Transverse colon (tissue), 4 donors: ENCODE data around the gene C1orf50.

ENCODE experiments used
- POLR2A ChIP-seq: fragments of 450-650 bp; IDR thresholded peaks from one replicate; pipeline ENCODE4 v1.6.1; 2016; ENCODE audit warnings: antibody characterized with exemption, mild to moderate bottlenecking, moderate library complexity
- POLR2AphosphoS5 ChIP-seq, 3 donors: sonication (generic); formaldehyde crosslinking; IDR thresholded peaks; one replicate each; pipeline ENCODE4 v1.6.1; 2016; ENCODE audit warnings: antibody characterized with exemption in 3 of 3
- TF ChIP-seq, protein P1 (sequence below), 5 experiments: fragments of 200-600 bp in 3 of 5; fragments of 450-650 bp in 2 of 5; sonication (generic) in 3 of 5; IDR thresholded peaks; 1 replicate in 2 of 5; 2 replicates in 3 of 5; pipeline ENCODE4 v1.5.1; 2016 to 2017; ENCODE audit warnings: antibody characterized with exemption in 5 of 5, inconsistent platforms in 3 of 5, mild to moderate bottlenecking in 2 of 5, moderate library complexity in 1 of 5

GRCh38 chr1:42753070-42753469 is 14.0 kb upstream of the C1orf50 start:
- TF ChIP-seq POLR2A = no peak
- TF ChIP-seq, protein P1, sequence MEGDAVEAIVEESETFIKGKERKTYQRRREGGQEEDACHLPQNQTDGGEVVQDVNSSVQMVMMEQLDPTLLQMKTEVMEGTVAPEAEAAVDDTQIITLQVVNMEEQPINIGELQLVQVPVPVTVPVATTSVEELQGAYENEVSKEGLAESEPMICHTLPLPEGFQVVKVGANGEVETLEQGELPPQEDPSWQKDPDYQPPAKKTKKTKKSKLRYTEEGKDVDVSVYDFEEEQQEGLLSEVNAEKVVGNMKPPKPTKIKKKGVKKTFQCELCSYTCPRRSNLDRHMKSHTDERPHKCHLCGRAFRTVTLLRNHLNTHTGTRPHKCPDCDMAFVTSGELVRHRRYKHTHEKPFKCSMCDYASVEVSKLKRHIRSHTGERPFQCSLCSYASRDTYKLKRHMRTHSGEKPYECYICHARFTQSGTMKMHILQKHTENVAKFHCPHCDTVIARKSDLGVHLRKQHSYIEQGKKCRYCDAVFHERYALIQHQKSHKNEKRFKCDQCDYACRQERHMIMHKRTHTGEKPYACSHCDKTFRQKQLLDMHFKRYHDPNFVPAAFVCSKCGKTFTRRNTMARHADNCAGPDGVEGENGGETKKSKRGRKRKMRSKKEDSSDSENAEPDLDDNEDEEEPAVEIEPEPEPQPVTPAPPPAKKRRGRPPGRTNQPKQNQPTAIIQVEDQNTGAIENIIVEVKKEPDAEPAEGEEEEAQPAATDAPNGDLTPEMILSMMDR (IDR thresholded peaks at IDR 0.05) = no peak
- no peak for TF ChIP-seq POLR2AphosphoS5 (IDR thresholded peaks at IDR 0.05)
